H1 (cell line): ENCODE data around the gene DSG4. TPM values are rescaled to one million over a fixed set of nuclear protein-coding genes. Genes with fewer than 3 reads are reported as not detected.

ENCODE experiments used
- RXRA ChIP-seq: IDR thresholded peaks from 2 replicates; pipeline ENCODE4 v1.6.1; 2011; ENCODE audit warnings: low read depth, mild to moderate bottlenecking, low read length, moderate library complexity; ENCODE audit not compliant: insufficient read depth
- polyA plus RNA-seq, 7 experiments: library from polyadenylated mRNA; depleted of rRNA in 3 of 7; stranded (reverse) in 5 of 7; unstranded in 2 of 7; fragments of >200 nt in 5 of 7; fragments of 200-250 nt in 2 of 7; gene quantifications; 1 replicate in 5 of 7; 2 replicates in 1 of 7; 4 replicates in 1 of 7; pipeline versions ENCODE4 v1.2.1 to v1.2.3, GENCODE V29; 2011 to 2013; ENCODE audit warnings: missing spikeins in 2 of 7, mixed read lengths in 2 of 7
- total RNA-seq: library from RNA; stranded (reverse); fragmentation: NEBNext Ultra II Directional; extraction: Animal tissue kit (Norgen Biotek cat#: 25700); gene quantifications from 2 replicates; pipeline ENCODE4 v1.2.1, GENCODE V29; 2021

The DSG4 gene
- total and polyA plus RNA-seq, 2 of the 8 experiments (the other 6 are each of a cell fraction or from before 2014, with no cell fraction given) = not detected

- TF ChIP-seq RXRA = no peak
Measured at GRCh38 chr18:31373641-31374040, 2.9 kb upstream of the DSG4 start (continued).
